Measurements from ENCODE around the gene DGKB. TPM values are rescaled to one million over a fixed set of nuclear protein-coding genes. Genes with fewer than 3 reads are reported as not detected.

Gene DGKB
- total RNA-seq, 1 experiment from 2014 or later = 1.9 TPM

GRCh38 chr7:14841086-14841485 is 61.5 kb downstream of the DGKB start:
- no peak for ATAC-seq
- no peak overlapping the region for H3K27ac Mint-ChIP-seq
- peaks cover 32% of the 10 kb centered on the region for H3K4me1 Mint-ChIP-seq
- no peak for TF ChIP-seq E2F5 (CRISPR knock-in tag; IDR thresholded peaks at IDR 0.05)
- no peak for TF ChIP-seq RORB (CRISPR knock-in tag; IDR thresholded peaks at IDR 0.05)
- TF ChIP-seq ATF1 (CRISPR knock-in tag; IDR thresholded peaks at IDR 0.05) = no peak
- TF ChIP-seq NR1H2 (CRISPR knock-in tag; IDR thresholded peaks at IDR 0.05) = no peak
- no peak for TF ChIP-seq MAX (CRISPR knock-in tag; IDR thresholded peaks at IDR 0.05)
- no peak for TF ChIP-seq ETV6 (CRISPR knock-in tag; IDR thresholded peaks at IDR 0.05)
- TF ChIP-seq ZNF425 (CRISPR knock-in tag; conservative IDR thresholded peaks at IDR 0.05) = no peak
- no peak for TF ChIP-seq NFYB (CRISPR knock-in tag; conservative IDR thresholded peaks at IDR 0.05; ENCODE audit: low read depth)
- TF ChIP-seq ERG (CRISPR knock-in tag; IDR thresholded peaks at IDR 0.05) = no peak
- no peak for TF ChIP-seq ZNF281 (CRISPR knock-in tag; IDR thresholded peaks at IDR 0.05)
- no peak for TF ChIP-seq ZNF512 (CRISPR knock-in tag; IDR thresholded peaks at IDR 0.05; ENCODE audit: borderline replicate concordance)
- TF ChIP-seq ZNF263 (CRISPR knock-in tag; IDR thresholded peaks at IDR 0.05; ENCODE audit: low read depth) = no peak
- TF ChIP-seq ARID4B (CRISPR knock-in tag; IDR thresholded peaks at IDR 0.05; ENCODE audit: borderline replicate concordance) = no peak
- no peaks in the 10 kb centered on the region for H3K36me3 Mint-ChIP-seq
- no peaks in the 10 kb centered on the region for H3K27me3 Mint-ChIP-seq (ENCODE audit: low read depth)
- POLR2A ChIA-PET = no interaction called here
- H3K9me3 Mint-ChIP-seq = no peaks in the 10 kb centered on the region
- DNase-seq (ENCODE audit: low spot score) = no peak
- H3K4me3 Mint-ChIP-seq = no peak overlapping the region
- CTCF ChIA-PET = no interaction called here
